HEK293 (cell line): Measurements from ENCODE around the gene BRINP2.

Experiments used
- CTCF ChIP-seq: fragments of 450-650 bp; formaldehyde crosslinking; IDR thresholded peaks from 2 replicates; pipeline ENCODE4 v1.5.1; 2016; ENCODE audit warnings: missing biosample characterization, missing genetic modification characterization
- SCRT2 ChIP-seq: fragments of 450-650 bp; formaldehyde crosslinking; IDR thresholded peaks from 2 replicates; pipeline ENCODE4 v1.5.1; 2016; ENCODE audit warnings: missing biosample characterization, missing genetic modification characterization

- TF ChIP-seq CTCF (tag by site-specific recombination) (no peak), SCRT2 (no peak)
Measured at GRCh38 chr1:177130451-177130945, 40.3 kb upstream of the BRINP2 start.
